ENCODE data around the gene GAREM1. TPM values are rescaled to one million over a fixed set of nuclear protein-coding genes. Genes with fewer than 3 reads are reported as not detected.

The GAREM1 gene
- total and polyA plus RNA-seq, 2 donors (not counting 3 experiments of a cell fraction or from before 2014, with no cell fraction given) = 0.69 to 1.0 TPM

DNA sequence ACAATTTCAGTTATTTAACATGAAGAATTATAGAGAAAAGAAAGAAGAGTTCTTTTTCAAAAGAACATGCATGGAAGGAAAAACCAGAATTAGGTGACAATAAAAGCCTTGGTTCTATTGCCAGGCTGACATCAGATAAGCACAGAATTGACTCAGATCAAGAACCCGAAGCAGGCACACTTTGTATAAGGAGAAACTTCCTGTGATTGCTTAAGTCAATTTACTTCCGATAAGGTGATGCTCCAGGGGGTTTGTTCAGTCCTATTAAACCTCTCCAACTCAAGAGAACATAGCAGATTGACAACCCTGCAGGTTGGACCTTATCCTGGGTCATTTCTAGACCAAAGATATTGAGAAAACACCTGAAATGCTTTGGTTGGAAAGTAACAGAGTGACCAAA, 31.4 kb downstream of the GAREM1 start:
- no peaks in the 10 kb centered on the region for H3K9me1 ChIP-seq (replicated peaks; ENCODE audit: control insufficient read depth, extremely low read depth, insufficient read depth, low read length)
- no peaks in the 10 kb centered on the region for H3K36me3 ChIP-seq (ENCODE audit: control insufficient read depth in 2 of 2, extremely low read depth in 1 of 2, insufficient read depth in 2 of 2, low read length in 2 of 2)
- H4K20me1 ChIP-seq (replicated peaks; ENCODE audit: control insufficient read depth, extremely low read depth, insufficient read depth, low read length) = no peaks in the 10 kb centered on the region
- TF ChIP-seq POLR2AphosphoS5 (IDR thresholded peaks at IDR 0.05; ENCODE audit: insufficient read depth, low read depth, low read length) (no peak), GATA2 (IDR thresholded peaks at IDR 0.05; ENCODE audit: insufficient read depth, insufficient read length, low read depth, low read length) (no peak), FOS (IDR thresholded peaks at IDR 0.05; ENCODE audit: borderline replicate concordance, insufficient read depth, low read length) (no peak), JUN (IDR thresholded peaks at IDR 0.05; ENCODE audit: borderline replicate concordance, insufficient read depth, insufficient read length, low read depth) (no peak), EZH2 (IDR thresholded peaks at IDR 0.05; ENCODE audit: borderline replicate concordance, low read depth, low read length, severe bottlenecking) (no peak), MAX (IDR thresholded peaks at IDR 0.05; ENCODE audit: insufficient read depth, insufficient read length) (no peak), MYC (IDR thresholded peaks at IDR 0.05; ENCODE audit: low read depth, low read length) (no peak), POLR2A (IDR thresholded peaks at IDR 0.05; ENCODE audit: low read depth, low read length) (no peak)
- TF ChIP-seq, protein P1, sequence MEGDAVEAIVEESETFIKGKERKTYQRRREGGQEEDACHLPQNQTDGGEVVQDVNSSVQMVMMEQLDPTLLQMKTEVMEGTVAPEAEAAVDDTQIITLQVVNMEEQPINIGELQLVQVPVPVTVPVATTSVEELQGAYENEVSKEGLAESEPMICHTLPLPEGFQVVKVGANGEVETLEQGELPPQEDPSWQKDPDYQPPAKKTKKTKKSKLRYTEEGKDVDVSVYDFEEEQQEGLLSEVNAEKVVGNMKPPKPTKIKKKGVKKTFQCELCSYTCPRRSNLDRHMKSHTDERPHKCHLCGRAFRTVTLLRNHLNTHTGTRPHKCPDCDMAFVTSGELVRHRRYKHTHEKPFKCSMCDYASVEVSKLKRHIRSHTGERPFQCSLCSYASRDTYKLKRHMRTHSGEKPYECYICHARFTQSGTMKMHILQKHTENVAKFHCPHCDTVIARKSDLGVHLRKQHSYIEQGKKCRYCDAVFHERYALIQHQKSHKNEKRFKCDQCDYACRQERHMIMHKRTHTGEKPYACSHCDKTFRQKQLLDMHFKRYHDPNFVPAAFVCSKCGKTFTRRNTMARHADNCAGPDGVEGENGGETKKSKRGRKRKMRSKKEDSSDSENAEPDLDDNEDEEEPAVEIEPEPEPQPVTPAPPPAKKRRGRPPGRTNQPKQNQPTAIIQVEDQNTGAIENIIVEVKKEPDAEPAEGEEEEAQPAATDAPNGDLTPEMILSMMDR (IDR thresholded peaks at IDR 0.05; ENCODE audit: extremely low read depth in 1 of 2, insufficient read depth in 1 of 2, low read depth in 1 of 2, low read length in 2 of 2) = no peak
- BruUV-seq (replicated peaks) = no TSS peak
- no peaks in the 10 kb centered on the region for H3K27me3 ChIP-seq (ENCODE audit: control insufficient read depth in 2 of 2, insufficient read depth in 2 of 2, low read length in 2 of 2)
- H2AFZ ChIP-seq (ENCODE audit: low read depth, low read length) = no peak overlapping the region
- intact Hi-C loops (cut with micrococcal nuclease) = no loop called here
- no peaks in the 10 kb centered on the region for H3K9me3 ChIP-seq (replicated peaks; ENCODE audit: control insufficient read depth, insufficient read depth, low read length)
- POLR2A ChIA-PET = no interaction called here
- dilution Hi-C loops (cut with MboI; ENCODE audit: extremely low pct_ligation_motif_present, low sequenced_read_pairs) = no loop called here
- no peaks in the 10 kb centered on the region for H3K79me2 ChIP-seq (ENCODE audit: control insufficient read depth, insufficient read depth, low read length)
- H3K4me2 ChIP-seq (ENCODE audit: insufficient read depth, low read length) = no peak overlapping the region
- CTCF ChIA-PET = interaction anchor here (1.0 to 1.6 kb wide), 5 partner anchors 12 to 150 kb away, joined by 3 to 16 read pairs (median 3); partner anchors contain the start of gene GAREM1
- no peak for DNase-seq (ENCODE audit: low read depth, low spot score)
- H3K9ac ChIP-seq (replicated peaks; ENCODE audit: extremely low read depth, insufficient read depth, low read length) = no peak overlapping the region
- H3K4me1 ChIP-seq (ENCODE audit: control insufficient read depth, extremely low read depth, insufficient read depth, low read length) = no peaks in the 10 kb centered on the region
- no peak overlapping the region for H3K4me3 ChIP-seq (replicated peaks in 1 of 3; ENCODE audit: insufficient read depth in 1 of 3, low read depth in 1 of 3, low read length in 3 of 3)
- no peak for FAIRE-seq
- H3K27ac ChIP-seq (ENCODE audit: insufficient read depth, low read depth, low read length) = no peak overlapping the region

Measured in endothelial cell of umbilical vein (primary cell).